GM21367 (cell line): Measurements from ENCODE around the gene CACNA1D.

Experiments used
- ATAC-seq: cut with Tn5 transposase; IDR thresholded peaks from one replicate; pipeline ENCODE4 v1.9.1; 2021; ENCODE audit not compliant: unreplicated experiment

The CACNA1D gene

GRCh38 chr3:53837331-53837730 is 342.9 kb downstream of the CACNA1D start:
- no peak for ATAC-seq

DNA sequence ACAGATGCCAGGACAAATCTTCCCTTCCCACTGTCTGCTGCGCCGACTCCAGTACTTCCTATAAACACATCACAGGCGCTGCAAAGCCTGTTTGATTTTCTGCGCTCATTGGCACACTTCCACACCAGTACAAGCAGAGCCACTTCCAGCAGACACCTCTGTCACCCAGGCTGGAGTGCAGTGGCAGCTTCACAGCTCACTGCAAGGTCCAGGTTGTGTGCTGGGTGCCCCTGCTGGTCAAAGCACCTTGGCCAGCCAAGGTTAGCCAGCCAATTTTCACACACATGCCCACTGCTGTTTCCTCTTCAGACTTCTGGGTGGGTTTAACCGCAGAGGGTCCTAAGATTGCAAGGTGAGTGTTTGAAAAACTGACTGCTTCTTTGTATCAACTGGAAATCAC is 346.9 kb downstream of the CACNA1D start:
- ATAC-seq, result no peak

DNA sequence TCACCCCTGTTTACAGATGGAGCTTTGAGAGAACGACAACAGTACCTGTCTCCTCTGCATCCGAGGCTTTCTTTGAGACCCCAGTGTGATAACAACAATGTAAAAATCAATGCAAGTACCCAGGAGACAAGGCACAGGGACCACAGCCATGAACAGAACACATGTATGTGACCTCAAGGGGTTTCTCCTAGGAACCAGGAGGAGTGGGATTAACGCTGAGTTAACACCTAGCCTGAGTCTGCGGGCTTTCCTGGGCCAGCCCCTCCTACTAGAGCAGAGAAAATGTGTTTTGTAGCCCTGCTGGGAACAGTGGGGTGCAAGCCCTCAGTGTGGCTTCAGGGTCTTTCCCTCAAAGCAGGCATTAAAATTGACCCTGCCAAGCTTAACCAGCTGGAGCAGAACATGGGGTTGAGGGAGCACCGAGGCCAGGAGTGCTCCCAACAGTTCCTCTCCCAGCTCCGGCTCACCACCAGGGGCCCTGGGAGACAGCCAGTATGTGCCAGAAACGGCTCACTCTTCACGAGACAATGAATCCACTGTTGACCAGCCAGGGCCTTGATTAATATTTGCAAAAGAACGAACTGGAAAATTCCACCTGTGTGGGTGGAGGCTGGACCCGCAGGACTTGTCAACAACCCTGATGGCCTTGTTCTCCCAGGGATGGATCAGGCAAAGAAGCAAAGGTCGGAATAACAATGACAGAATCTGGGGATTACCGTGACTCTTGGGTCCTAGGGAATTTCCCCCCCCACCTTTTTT is 348.2 kb downstream of the CACNA1D start:
- no peak for ATAC-seq

DNA sequence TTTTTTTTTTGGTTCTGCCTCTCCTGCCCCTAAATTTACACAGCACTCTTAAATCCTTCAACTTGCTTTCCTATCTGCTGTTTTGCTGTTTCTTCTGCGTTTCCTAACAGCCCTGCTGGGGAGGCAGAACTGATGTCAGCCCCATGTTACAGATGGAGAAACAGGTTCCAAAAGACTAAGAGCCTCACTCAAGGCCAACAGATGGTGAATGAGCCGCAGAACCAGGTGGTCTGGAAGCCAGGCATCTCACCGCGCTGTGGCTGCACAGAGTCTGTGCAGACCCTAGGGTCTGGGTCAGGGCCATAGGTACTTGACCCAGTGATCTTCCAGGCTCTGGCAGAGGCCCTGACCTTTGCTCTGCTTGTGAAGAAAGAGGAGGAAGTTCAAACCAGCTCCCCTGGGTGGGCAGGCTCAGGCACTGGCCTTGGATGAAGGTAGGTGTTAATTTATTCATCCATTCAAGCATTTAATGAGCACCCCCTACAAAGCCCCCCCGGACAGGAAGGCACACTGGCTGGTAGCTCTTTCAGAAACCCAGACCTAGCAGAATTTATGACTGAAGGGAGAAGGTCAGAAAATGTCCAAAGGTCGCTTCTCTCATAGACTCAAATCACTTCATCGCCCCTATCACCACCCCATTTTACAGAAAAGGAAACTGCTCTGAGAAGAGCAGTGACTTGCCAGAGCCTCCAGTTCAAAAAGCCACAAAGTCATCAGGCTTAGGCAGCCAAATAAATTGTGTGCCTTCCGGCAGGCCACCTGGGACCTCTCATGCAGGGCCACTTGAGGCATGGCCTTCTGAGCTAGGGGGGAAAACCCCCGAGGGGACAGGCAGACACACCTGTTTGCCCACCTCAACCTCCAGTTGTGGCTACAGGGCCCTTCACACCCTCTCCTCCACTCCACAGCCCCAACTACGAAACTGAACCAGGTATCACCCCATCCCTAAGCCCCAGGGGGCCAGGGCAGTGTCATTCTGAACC is 349.1 kb downstream of the CACNA1D start:
- ATAC-seq, result peak; percentile 36

DNA sequence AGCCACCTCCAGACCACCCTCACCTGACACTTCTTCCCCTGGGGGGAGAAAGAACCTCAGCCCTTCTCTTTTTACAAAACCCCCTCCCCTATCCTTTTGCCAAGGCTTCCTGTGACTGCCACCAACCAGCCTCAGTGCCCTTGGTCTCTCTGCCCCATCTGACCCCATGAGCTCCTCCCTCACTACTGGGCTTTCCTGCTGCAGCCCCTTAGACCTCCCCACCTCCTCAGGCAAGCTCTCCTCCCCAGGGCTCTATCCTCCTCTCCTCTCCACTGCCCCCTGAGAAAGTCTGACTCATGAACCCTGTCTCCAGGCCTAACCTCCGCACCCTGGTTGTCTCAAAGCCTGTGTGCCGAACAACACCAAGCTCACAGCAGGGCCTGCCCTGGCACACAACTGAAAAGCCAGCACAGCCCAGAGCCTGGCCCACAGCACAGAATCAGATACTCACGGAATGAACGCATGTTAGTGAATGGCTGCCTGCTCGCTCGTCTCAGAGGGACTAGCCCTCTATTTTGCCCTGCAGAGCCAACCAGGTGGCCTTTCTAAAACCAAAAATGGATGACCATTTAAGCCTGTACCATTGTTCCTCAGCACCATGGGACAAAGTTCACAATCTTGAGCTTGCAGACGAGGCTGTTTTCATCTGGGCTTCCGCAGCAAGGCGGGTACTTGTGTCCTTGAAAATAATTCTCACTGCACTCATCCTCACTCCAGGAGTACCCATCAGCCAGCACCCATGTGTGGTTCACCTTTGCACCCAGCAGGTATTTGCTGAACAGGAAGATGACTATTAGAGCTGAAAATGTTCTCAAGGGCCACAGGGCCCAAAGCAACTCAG is 350.1 kb downstream of the CACNA1D start:
- ATAC-seq, result no peak

DNA sequence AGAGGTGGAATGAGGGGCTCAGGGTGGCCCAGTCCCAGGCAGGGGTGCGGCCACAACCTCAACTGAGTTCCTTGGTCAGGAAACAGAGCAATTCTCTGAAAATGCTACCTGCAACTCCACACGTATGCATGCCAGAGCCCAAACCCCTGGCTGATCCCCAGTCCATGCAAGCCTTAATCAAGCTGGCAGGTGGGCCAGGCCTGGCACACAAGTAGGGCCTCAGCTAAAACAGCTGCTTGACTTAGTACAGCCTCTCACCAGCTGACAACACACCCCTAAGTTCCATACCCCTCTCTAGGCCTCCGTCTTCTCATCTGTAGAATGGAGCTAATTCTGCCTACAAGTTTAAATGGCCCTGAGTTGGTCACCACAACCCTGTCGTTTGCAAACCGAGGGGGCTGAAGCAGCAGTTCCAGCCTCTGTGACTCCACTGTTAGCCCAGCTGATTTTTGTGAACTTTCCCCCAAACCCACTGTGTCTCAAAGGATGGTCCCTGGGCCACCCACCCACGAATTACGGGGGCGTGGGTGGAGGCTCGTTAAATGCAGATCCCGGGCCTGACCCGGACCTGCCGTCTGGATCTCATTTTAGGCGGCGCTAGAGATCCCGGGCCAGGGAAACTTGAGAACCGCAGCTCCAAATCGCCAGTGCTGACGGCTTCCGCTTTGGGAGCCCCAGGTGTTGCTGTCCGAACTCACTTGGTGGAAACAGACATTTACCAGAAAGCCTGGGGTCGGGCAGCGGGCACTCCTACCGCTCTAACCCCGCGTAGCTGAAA is 350.9 kb downstream of the CACNA1D start:
- no peak for ATAC-seq

GRCh38 chr3:53845881-53846133 is 351.4 kb downstream of the CACNA1D start:
- ATAC-seq, result no peak

DNA sequence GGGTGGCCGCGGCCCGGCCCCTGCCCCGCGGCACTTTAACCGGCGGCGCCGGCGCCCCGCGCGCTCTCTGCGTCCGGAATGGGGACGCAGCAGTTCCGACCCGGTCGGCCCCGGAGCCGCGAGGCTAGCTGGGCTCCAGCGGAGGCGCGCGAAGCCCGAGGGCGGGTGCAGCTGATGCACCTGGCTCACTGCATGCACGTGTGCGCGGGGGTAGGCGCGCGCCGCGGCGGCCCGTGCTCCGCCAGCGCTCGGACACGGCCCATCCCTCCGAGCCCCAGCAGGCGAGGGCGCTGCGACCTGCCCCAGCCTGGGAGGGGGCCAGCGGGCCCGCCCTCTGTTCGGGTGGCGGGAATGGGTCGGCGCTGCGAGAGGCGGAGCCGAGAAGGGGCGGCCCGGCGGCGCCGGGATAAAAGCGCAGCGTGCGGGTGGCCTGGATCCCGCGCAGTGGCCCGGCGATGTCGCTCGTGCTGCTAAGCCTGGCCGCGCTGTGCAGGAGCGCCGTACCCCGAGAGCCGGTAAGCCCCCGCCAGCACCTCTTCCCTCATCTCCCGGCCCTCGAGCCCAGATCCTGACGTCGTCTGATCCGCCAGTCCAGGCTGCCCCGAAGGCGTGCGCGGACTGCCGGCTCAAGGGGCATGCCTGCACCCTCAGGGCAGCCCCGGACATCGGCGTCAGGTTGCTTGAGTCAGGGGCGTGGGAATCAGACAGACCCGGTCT is 351.9 kb downstream of the CACNA1D start, which contains the start of the genes CHDH and IL17RB:
Gene CHDH, minus strand, starts transcription at position 286 of the 717 bp plus-strand sequence. CDS start 22,411 bp downstream, outside the sequence.
Gene IL17RB, plus strand, starts transcription at position 435 of the 717 bp plus-strand sequence. Its CDS starts 21 bp downstream, at position 456.
- no peak for ATAC-seq

DNA sequence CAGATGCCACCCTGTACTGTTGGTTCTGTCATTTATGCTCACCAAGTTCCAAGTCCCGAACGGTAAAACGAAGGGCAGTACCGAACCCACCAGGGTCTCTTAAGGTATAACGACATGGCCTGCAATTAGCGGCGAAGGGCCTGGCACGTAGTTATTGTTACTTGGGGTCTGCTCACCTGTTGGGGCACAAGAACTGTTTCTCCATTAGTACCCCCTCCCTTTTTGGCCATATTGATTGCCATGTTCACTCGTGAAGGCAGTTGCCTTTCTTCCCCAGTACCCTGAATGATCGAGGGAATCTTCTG is 352.4 kb downstream of the CACNA1D start:
- ATAC-seq, result no peak

- no peak for ATAC-seq
Measured at GRCh38 chr3:53849916-53850315, 355.5 kb downstream of the CACNA1D start.

GRCh38 chr3:53850895-53851294 is 356.5 kb downstream of the CACNA1D start:
- ATAC-seq, result no peak

DNA sequence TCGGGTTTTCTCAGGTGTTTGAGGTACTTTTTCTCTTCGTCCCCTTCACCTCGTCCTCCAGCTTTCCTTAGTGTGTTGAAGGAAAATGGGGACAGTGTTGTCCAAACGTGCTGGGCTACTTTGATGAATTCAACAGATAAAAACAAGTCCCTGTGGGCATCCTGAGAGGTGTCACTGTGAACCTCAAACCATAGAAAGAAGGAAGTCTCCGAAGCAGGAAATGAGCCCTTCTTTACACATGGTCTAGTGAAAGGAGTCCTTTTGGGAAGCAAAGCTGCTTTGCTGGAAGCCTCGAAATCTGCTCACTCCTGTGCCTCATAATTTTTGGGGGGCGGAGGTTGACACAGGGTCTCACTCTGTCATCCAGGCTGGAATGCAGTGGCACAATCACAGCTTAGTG is 362.6 kb downstream of the CACNA1D start:
- no peak for ATAC-seq

- no peak for ATAC-seq
Measured at GRCh38 chr3:53858096-53858741, 363.8 kb downstream of the CACNA1D start.

- ATAC-seq, result no peak
Measured at GRCh38 chr3:53859178-53859577, 364.8 kb downstream of the CACNA1D start.

DNA sequence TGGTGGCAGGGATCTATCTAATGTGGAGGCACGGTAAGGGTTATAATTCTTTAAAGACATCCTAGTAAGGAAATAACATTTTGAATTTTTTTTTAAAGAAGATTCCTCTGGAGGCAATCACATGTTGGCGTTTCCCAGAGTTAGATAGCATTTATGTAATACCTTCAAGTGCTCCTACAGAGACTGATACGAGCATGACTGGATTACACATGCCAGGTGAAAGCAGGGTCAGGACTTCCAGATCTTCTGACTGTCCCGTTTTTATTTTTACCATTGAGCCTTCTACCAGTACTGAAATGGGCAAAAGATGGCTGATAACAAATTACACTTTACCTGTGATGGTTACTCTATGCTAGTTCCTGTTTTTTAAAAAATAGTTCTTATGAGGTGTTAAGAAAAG is 365.8 kb downstream of the CACNA1D start:
- ATAC-seq, result no peak

DNA sequence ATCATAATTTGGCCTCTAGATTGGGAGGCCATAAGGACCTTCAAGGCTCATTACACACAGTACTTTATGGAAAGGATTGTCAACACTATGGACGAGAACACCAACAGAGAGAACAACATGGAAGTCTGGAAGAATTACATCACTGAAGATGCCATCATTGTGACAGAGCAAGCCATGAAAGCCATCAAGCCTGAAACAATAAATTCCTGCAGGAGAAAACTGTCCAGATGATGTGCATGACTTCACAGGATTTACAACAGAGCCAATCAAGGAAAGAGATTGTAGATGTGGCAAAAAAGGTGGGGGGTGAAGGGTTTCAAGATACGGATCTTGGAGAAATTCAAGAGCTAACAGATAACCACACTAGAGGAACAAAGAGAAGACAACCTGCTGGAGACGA is 367.8 kb downstream of the CACNA1D start:
- no peak for ATAC-seq

GRCh38 chr3:53863145-53863544 is 368.7 kb downstream of the CACNA1D start:
- ATAC-seq, result no peak
